ENCODE results near the gene LSG1.
A peak's percentile ranks its signal among the peaks of the same experiment; 100 is the strongest.

The LSG1 gene

DNA sequence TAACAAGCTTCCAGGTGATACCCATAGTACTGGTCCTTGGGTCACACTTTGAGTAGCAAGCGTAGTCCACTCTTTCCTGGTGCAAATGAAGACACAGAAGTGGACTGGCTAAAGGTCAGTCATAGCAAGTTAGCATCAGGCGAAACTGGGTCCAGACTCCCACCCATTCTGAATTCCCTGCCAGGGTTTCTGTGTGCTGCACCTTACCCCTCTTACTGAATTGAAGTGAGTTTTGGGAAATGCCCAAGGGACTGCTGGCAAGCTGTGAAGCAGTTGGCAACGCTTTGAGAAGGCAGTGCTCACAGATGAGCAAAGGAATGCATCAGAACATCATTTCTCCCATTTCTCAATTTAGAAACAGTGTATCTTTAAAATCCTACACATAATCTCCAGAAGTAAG is 1.8 kb upstream of the LSG1 start:
- Histone ChIP-seq H3K27ac (ENCODE audit: low read length, poor library complexity, severe bottlenecking) (no peak overlapping the region), H2AFZ (ENCODE audit: low read depth, low read length) (no peak overlapping the region), H3K27me3 (ENCODE audit: control insufficient read depth in 1 of 2, insufficient read depth in 1 of 2, low read length in 2 of 2) (peaks cover 8 to 20% of the 10 kb centered on the region in 2 experiments), H3K14ac (ENCODE audit: low read length in 2 of 2) (no peak overlapping the region), H3K9me3 (ENCODE audit: control insufficient read depth, low read length) (no peaks in the 10 kb centered on the region), H2BK12ac (ENCODE audit: low read length in 2 of 2) (no peak overlapping the region), H3K4ac (ENCODE audit: low read depth in 1 of 2, low read length in 2 of 2) (no peak overlapping the region), H3K79me1 (replicated peaks; ENCODE audit: low read length, poor library complexity, severe bottlenecking) (peaks cover 5% of the 10 kb centered on the region), H3K36me3 (ENCODE audit: control insufficient read depth in 1 of 2, insufficient read depth in 2 of 2, low read depth in 1 of 2, low read length in 2 of 2) (peaks cover 0 to 14% of the 10 kb centered on the region in 2 experiments), H4K8ac (ENCODE audit: low read length) (no peak overlapping the region), H3K4me3 (ENCODE audit: insufficient read depth in 1 of 2, low read depth in 1 of 2, low read length in 2 of 2) (no peak overlapping the region), H2BK5ac (ENCODE audit: low read depth, low read length, poor library complexity, severe bottlenecking) (no peak overlapping the region), H2BK15ac (ENCODE audit: low read depth, poor library complexity, severe bottlenecking) (no peak overlapping the region), H3K4me1 (ENCODE audit: control insufficient read depth, insufficient read depth, low read depth, low read length) (no peaks in the 10 kb centered on the region), H4K91ac (ENCODE audit: low read length) (no peak overlapping the region), H3K9ac (ENCODE audit: low read length) (no peak overlapping the region), H3K4me2 (ENCODE audit: low read length, poor library complexity, severe bottlenecking) (no peak overlapping the region), H3K23ac (ENCODE audit: low read length in 2 of 2) (no peak overlapping the region), H3K18ac (ENCODE audit: low read depth in 1 of 2, low read length in 2 of 2) (no peak overlapping the region), H2AK5ac (ENCODE audit: low read length, severe bottlenecking) (no peak overlapping the region), H2BK120ac (ENCODE audit: low read depth, low read length) (no peak overlapping the region)
- 85% methylated on average over 3 of the region's 3 CpGs for WGBS
- DNase-seq = no peak

DNA sequence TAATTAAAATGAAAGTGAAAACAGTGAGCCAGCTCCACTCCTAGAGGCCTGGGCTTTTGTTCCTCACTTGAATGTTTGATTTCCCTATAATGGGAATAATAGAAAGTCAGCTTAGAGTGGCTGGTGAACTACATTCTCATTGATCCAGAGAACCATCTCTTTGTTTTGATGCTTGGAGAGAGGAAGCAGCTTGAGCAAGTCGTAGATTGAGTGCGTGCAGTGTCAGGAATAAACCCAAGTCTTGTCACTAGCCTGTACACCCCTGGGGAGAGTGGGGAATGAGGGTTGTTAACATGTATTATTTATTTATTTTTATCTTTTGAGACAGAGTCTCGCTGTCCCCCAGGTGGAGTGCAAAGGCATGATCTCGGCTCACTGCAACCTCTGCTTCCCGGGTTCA is 885 bp upstream of the LSG1 start:
- H4K91ac ChIP-seq (ENCODE audit: low read length) = no peak overlapping the region
- no peak overlapping the region for H2AFZ ChIP-seq (ENCODE audit: low read depth, low read length)
- no peak overlapping the region for H2BK5ac ChIP-seq (ENCODE audit: low read depth, low read length, poor library complexity, severe bottlenecking)
- no peak for DNase-seq
- peak overlapping the region; percentile 66 for H3K4me2 ChIP-seq (ENCODE audit: low read length, poor library complexity, severe bottlenecking)
- H3K9ac ChIP-seq (ENCODE audit: low read length) = peak overlapping the region; percentile 99
- H2BK120ac ChIP-seq (ENCODE audit: low read depth, low read length) = no peak overlapping the region
- H2BK15ac ChIP-seq (ENCODE audit: low read depth, poor library complexity, severe bottlenecking) = no peak overlapping the region
- peaks cover 8 to 20% of the 10 kb centered on the region in 2 experiments for H3K27me3 ChIP-seq (ENCODE audit: control insufficient read depth in 1 of 2, insufficient read depth in 1 of 2, low read length in 2 of 2)
- no peak overlapping the region for H3K27ac ChIP-seq (ENCODE audit: low read length, poor library complexity, severe bottlenecking)
- no peak overlapping the region for H4K8ac ChIP-seq (ENCODE audit: low read length)
- H3K9me3 ChIP-seq (ENCODE audit: control insufficient read depth, low read length) = no peaks in the 10 kb centered on the region
- H3K23ac ChIP-seq (ENCODE audit: low read length in 2 of 2) = no peak overlapping the region
- no peak overlapping the region for H2BK12ac ChIP-seq (ENCODE audit: low read length in 2 of 2)
- H3K4me3 ChIP-seq (ENCODE audit: insufficient read depth in 1 of 2, low read depth in 1 of 2, low read length in 2 of 2) = peak overlapping the region in 1 of 2 experiments; percentile 98
- H3K36me3 ChIP-seq (ENCODE audit: control insufficient read depth in 1 of 2, insufficient read depth in 2 of 2, low read depth in 1 of 2, low read length in 2 of 2) = peaks cover 0 to 23% of the 10 kb centered on the region in 2 experiments
- H2AK5ac ChIP-seq (ENCODE audit: low read length, severe bottlenecking) = no peak overlapping the region
- H3K79me1 ChIP-seq (replicated peaks; ENCODE audit: low read length, poor library complexity, severe bottlenecking) = peaks cover 8% of the 10 kb centered on the region
- H3K18ac ChIP-seq (ENCODE audit: low read depth in 1 of 2, low read length in 2 of 2) = no peak overlapping the region
- no peak overlapping the region for H3K14ac ChIP-seq (ENCODE audit: low read length in 2 of 2)
- H3K4ac ChIP-seq (ENCODE audit: low read depth in 1 of 2, low read length in 2 of 2) = no peak overlapping the region
- WGBS = 60% methylated on average over 5 of the region's 5 CpGs
- no peaks in the 10 kb centered on the region for H3K4me1 ChIP-seq (ENCODE audit: control insufficient read depth, insufficient read depth, low read depth, low read length)

DNA sequence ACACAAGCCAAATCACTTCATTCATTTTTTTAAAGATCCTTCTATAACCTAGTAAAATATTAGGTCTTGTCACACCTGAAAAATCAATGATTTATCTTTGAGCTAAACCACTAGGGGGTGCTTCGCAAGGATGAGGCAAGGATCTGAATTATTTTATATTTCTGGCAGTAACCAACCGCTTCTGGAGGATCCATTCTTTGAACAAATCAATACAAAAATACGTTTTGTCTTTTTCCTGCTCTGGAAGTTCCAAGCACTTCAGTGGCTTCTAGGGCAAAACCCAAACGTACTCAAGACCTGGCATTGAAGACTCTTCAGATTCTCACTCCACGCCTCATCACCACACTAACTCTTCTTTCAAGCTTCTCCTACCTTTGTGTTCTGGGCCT is 486 bp downstream of the LSG1 start:
- Histone ChIP-seq H3K9me3 (ENCODE audit: control insufficient read depth, low read length) (no peaks in the 10 kb centered on the region), H2BK12ac (ENCODE audit: low read length in 2 of 2) (no peak overlapping the region), H3K79me1 (replicated peaks; ENCODE audit: low read length, poor library complexity, severe bottlenecking) (peaks cover 10% of the 10 kb centered on the region), H3K23ac (ENCODE audit: low read length in 2 of 2) (no peak overlapping the region), H2AFZ (ENCODE audit: low read depth, low read length) (peak overlapping the region; percentile 68), H4K91ac (ENCODE audit: low read length) (no peak overlapping the region), H2BK15ac (ENCODE audit: low read depth, poor library complexity, severe bottlenecking) (no peak overlapping the region), H3K14ac (ENCODE audit: low read length in 2 of 2) (no peak overlapping the region), H3K4ac (ENCODE audit: low read depth in 1 of 2, low read length in 2 of 2) (no peak overlapping the region), H4K8ac (ENCODE audit: low read length) (peak overlapping the region; percentile 27), H3K4me2 (ENCODE audit: low read length, poor library complexity, severe bottlenecking) (peak overlapping the region; percentile 78), H2BK5ac (ENCODE audit: low read depth, low read length, poor library complexity, severe bottlenecking) (no peak overlapping the region), H3K4me1 (ENCODE audit: control insufficient read depth, insufficient read depth, low read depth, low read length) (no peaks in the 10 kb centered on the region), H3K18ac (ENCODE audit: low read depth in 1 of 2, low read length in 2 of 2) (no peak overlapping the region), H2BK120ac (ENCODE audit: low read depth, low read length) (no peak overlapping the region), H3K27ac (ENCODE audit: low read length, poor library complexity, severe bottlenecking) (peak overlapping the region; percentile 13), H3K4me3 (ENCODE audit: insufficient read depth in 1 of 2, low read depth in 1 of 2, low read length in 2 of 2) (peak overlapping the region; percentile 83 to 98), H3K27me3 (ENCODE audit: control insufficient read depth in 1 of 2, insufficient read depth in 1 of 2, low read length in 2 of 2) (peaks cover 0 to 8% of the 10 kb centered on the region in 2 experiments), H3K36me3 (ENCODE audit: control insufficient read depth in 1 of 2, insufficient read depth in 2 of 2, low read depth in 1 of 2, low read length in 2 of 2) (peaks cover 4 to 27% of the 10 kb centered on the region in 2 experiments), H2AK5ac (ENCODE audit: low read length, severe bottlenecking) (no peak overlapping the region), H3K9ac (ENCODE audit: low read length) (peak overlapping the region; percentile 99)
- WGBS = 0% methylated on average over 5 of the region's 5 CpGs
- DNase-seq = peak; percentile 60

DNA sequence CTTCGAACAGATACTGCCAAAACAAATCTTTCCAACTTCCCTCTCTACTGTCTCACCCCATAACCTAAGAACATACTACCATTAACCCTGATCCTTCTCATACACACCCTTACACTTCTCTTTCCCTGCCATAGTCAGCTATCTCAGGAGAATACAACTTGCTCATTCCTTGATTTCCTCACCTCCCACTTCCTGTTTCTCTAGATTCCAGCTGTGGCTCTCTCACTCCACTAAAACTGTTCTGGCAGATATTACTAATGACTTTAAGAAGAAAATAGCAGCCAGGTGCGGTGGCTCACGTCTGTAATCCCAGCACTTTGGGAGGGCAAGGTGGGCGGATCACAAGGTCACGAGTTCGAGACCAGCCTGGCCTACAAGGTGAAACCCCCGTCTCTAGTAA is 4.6 kb downstream of the LSG1 start:
- no peak overlapping the region for H2BK120ac ChIP-seq (ENCODE audit: low read depth, low read length)

More for the DNA sequence above, 4.6 kb downstream of the LSG1 start:
- no peak overlapping the region for H3K4ac ChIP-seq (ENCODE audit: low read depth in 1 of 2, low read length in 2 of 2)
- no peak overlapping the region for H3K4me3 ChIP-seq (ENCODE audit: insufficient read depth in 1 of 2, low read depth in 1 of 2, low read length in 2 of 2)
- no peak overlapping the region for H3K27ac ChIP-seq (ENCODE audit: low read length, poor library complexity, severe bottlenecking)
- H3K23ac ChIP-seq (ENCODE audit: low read length in 2 of 2) = no peak overlapping the region
- H3K27me3 ChIP-seq (ENCODE audit: control insufficient read depth in 1 of 2, insufficient read depth in 1 of 2, low read length in 2 of 2) = no peaks in the 10 kb centered on the region
- no peak overlapping the region for H3K14ac ChIP-seq (ENCODE audit: low read length in 2 of 2)
- H4K91ac ChIP-seq (ENCODE audit: low read length) = no peak overlapping the region
- H2AK5ac ChIP-seq (ENCODE audit: low read length, severe bottlenecking) = no peak overlapping the region
- no peak overlapping the region for H2BK5ac ChIP-seq (ENCODE audit: low read depth, low read length, poor library complexity, severe bottlenecking)
- H3K9me3 ChIP-seq (ENCODE audit: control insufficient read depth, low read length) = no peaks in the 10 kb centered on the region
- 90% methylated on average over 7 of the region's 7 CpGs for WGBS
- peaks cover 22% of the 10 kb centered on the region for H3K79me1 ChIP-seq (replicated peaks; ENCODE audit: low read length, poor library complexity, severe bottlenecking)
- H3K4me2 ChIP-seq (ENCODE audit: low read length, poor library complexity, severe bottlenecking) = no peak overlapping the region
- H3K9ac ChIP-seq (ENCODE audit: low read length) = no peak overlapping the region
- H4K8ac ChIP-seq (ENCODE audit: low read length) = no peak overlapping the region
- no peak overlapping the region for H2BK12ac ChIP-seq (ENCODE audit: low read length in 2 of 2)
- H2BK15ac ChIP-seq (ENCODE audit: low read depth, poor library complexity, severe bottlenecking) = no peak overlapping the region
- H3K4me1 ChIP-seq (ENCODE audit: control insufficient read depth, insufficient read depth, low read depth, low read length) = no peaks in the 10 kb centered on the region
- no peak overlapping the region for H3K18ac ChIP-seq (ENCODE audit: low read depth in 1 of 2, low read length in 2 of 2)
- DNase-seq = no peak
- H2AFZ ChIP-seq (ENCODE audit: low read depth, low read length) = no peak overlapping the region
- peaks cover 15 to 62% of the 10 kb centered on the region in 2 experiments for H3K36me3 ChIP-seq (ENCODE audit: control insufficient read depth in 1 of 2, insufficient read depth in 2 of 2, low read depth in 1 of 2, low read length in 2 of 2)
